DND-41 (cell line): ENCODE results near the gene HTR1A.

Experiments used
- ATAC-seq: fragments of 200-7000 bp; cut with Tn5 transposase; 3 replicates; pipeline ENCODE4 v1.9.1; 2021; ENCODE audit warnings: low read depth; ENCODE audit not compliant: insufficient read depth
- DNase-seq: peaks from one replicate; pipeline ENCODE4 v3.0.0-alpha.2; 2020
- H2AFZ ChIP-seq: 2 replicates; pipeline ENCODE4 v1.6.0; 2012; ENCODE audit warnings: low read depth, low read length
- H3K27ac ChIP-seq: 2 replicates; pipeline ENCODE4 v1.5.1; 2012; ENCODE audit warnings: low read length, inconsistent platforms
- H3K27me3 ChIP-seq: fragments of 200-600 bp; sonication (generic); 2 replicates; pipeline ENCODE4 v1.6.0; 2012; ENCODE audit warnings: low read length, mild to moderate bottlenecking, inconsistent platforms; ENCODE audit not compliant: insufficient read depth, poor library complexity
- H3K36me3 ChIP-seq: 2 replicates; pipeline ENCODE4 v1.5.1; 2012; ENCODE audit warnings: low read length, inconsistent platforms; ENCODE audit not compliant: insufficient read depth
- H3K4me1 ChIP-seq: 2 replicates; pipeline ENCODE4 v1.5.1; 2012; ENCODE audit warnings: mild to moderate bottlenecking, low read length; ENCODE audit not compliant: insufficient read depth
- H3K4me2 ChIP-seq: 2 replicates; pipeline ENCODE4 v1.6.0; 2012; ENCODE audit warnings: mild to moderate bottlenecking, moderate library complexity, low read length, inconsistent platforms; ENCODE audit not compliant: insufficient read depth
- H3K4me3 ChIP-seq, 2 experiments: fragments of 200-600 bp in 1 of 2; shearing (Covaris generic) in 1 of 2; 2 replicates each; pipeline ENCODE4 v1.5.1; 2012 to 2016; ENCODE audit warnings: inconsistent platforms in 2 of 2, low read length in 2 of 2, mild to moderate bottlenecking in 2 of 2, low read depth in 1 of 2, moderate library complexity in 1 of 2
- H3K79me2 ChIP-seq: 2 replicates; pipeline ENCODE4 v1.6.0; 2012; ENCODE audit warnings: low read length, inconsistent platforms; ENCODE audit not compliant: insufficient read depth
- H3K9ac ChIP-seq: 2 replicates; pipeline ENCODE4 v1.6.0; 2012; ENCODE audit warnings: low read depth, mild to moderate bottlenecking, inconsistent platforms, low read length, moderate library complexity
- H3K9me3 ChIP-seq: 2 replicates; pipeline ENCODE4 v1.5.1; 2012; ENCODE audit warnings: low read length, moderate library complexity, mild to moderate bottlenecking, inconsistent platforms; ENCODE audit not compliant: insufficient read depth, severe bottlenecking
- H4K20me1 ChIP-seq: 2 replicates; pipeline ENCODE4 v1.6.0; 2012; ENCODE audit warnings: low read length; ENCODE audit not compliant: insufficient read depth
- CTCF ChIP-seq: IDR thresholded peaks from 2 replicates; pipeline ENCODE4 v1.5.1; 2012; ENCODE audit warnings: borderline replicate concordance, low read length, moderate library complexity, mild to moderate bottlenecking; ENCODE audit not compliant: poor library complexity, severe bottlenecking; ENCODE audit errors: extremely low read depth
- EZH2 ChIP-seq: IDR thresholded peaks from 3 replicates; pipeline ENCODE4 v1.6.1; 2012; ENCODE audit warnings: borderline replicate concordance, low read depth, mild to moderate bottlenecking, moderate library complexity, low read length, inconsistent platforms; ENCODE audit not compliant: severe bottlenecking

The HTR1A gene

GRCh38 chr5:63959177-63959982, 2.9 kb downstream of the HTR1A start:
- H3K27ac ChIP-seq: no peak overlapping the region
- H4K20me1 ChIP-seq: no peaks in the 10 kb centered on the region
- no peaks in the 10 kb centered on the region for H3K4me1 ChIP-seq
- peaks cover 11% of the 10 kb centered on the region for H3K9me3 ChIP-seq
- DNase-seq (no peak), ATAC-seq (no peak)
- no peaks in the 10 kb centered on the region for H3K27me3 ChIP-seq
- H3K36me3 ChIP-seq: no peaks in the 10 kb centered on the region
- no peak overlapping the region for H3K9ac ChIP-seq
- H2AFZ ChIP-seq: no peak overlapping the region
- no peak overlapping the region for H3K4me3 ChIP-seq
- TF ChIP-seq EZH2 (no peak), CTCF (no peak)
- no peak overlapping the region for H3K4me2 ChIP-seq
- no peaks in the 10 kb centered on the region for H3K79me2 ChIP-seq

GRCh38 chr5:63958654-63959053, 3.6 kb downstream of the HTR1A start:
- Histone ChIP-seq H3K79me2 (no peaks in the 10 kb centered on the region), H3K27me3 (no peaks in the 10 kb centered on the region), H3K9me3 (peaks cover 11% of the 10 kb centered on the region), H3K36me3 (no peaks in the 10 kb centered on the region), H2AFZ (no peak overlapping the region), H3K4me2 (no peak overlapping the region), H4K20me1 (no peaks in the 10 kb centered on the region), H3K4me3 (no peak overlapping the region), H3K4me1 (no peaks in the 10 kb centered on the region), H3K27ac (no peak overlapping the region), H3K9ac (no peak overlapping the region)
- ATAC-seq (no peak), DNase-seq (no peak)
- TF ChIP-seq CTCF: no peak
- no peak for TF ChIP-seq EZH2

- Histone ChIP-seq H2AFZ (no peak overlapping the region), H3K9me3 (peaks cover 11% of the 10 kb centered on the region), H4K20me1 (no peaks in the 10 kb centered on the region), H3K4me3 (no peak overlapping the region), H3K27ac (no peak overlapping the region), H3K4me1 (no peaks in the 10 kb centered on the region), H3K4me2 (no peak overlapping the region), H3K27me3 (no peaks in the 10 kb centered on the region), H3K9ac (no peak overlapping the region), H3K36me3 (no peaks in the 10 kb centered on the region), H3K79me2 (no peaks in the 10 kb centered on the region)
- DNase-seq: no peak
- TF ChIP-seq CTCF: no peak
- no peak for TF ChIP-seq EZH2
- ATAC-seq: no peak
Observed at GRCh38 chr5:63957617-63958016, 4.6 kb downstream of the HTR1A start.
